ENCODE data around the gene RIBC2. TPM values are rescaled to one million over a fixed set of nuclear protein-coding genes. Genes with fewer than 3 reads are reported as not detected.

Gene RIBC2
- polyA plus RNA-seq, 2 of the 4 experiments (the other 2 are of a cell fraction), result 3.0 to 3.8 TPM

GRCh38 chr22:45477366-45478107 is 64.0 kb downstream of the RIBC2 start:
- 89% methylated on average over 5 of the region's 7 CpGs for whole genome bisulfite sequencing (ENCODE audit: missing lambda C conversion rate)
- Histone ChIP-seq H3K4me2 (0 out of 3 replicates have a peak overlapping the region, but pooled peaks have one; percentile 36), H3K4me3 (no peak overlapping the region), H3K27ac (peak overlapping the region; percentile 36 to 67; a peak in 4 of 6 replicates), H3K9me3 (no peaks in the 10 kb centered on the region), H3K4me1 (peaks cover 19% of the 10 kb centered on the region)
- FAIRE-seq, result no peak
- POLR2A ChIA-PET, result no interaction called here
- no peak for DNase-seq (ENCODE audit: low read depth in 1 of 2, low spot score in 1 of 2)
- peak in 1 of 2 experiments; percentile 24; a peak in 1 of 6 replicates for ATAC-seq
- TF ChIP-seq POLR2AphosphoS2 (conservative IDR thresholded peaks at IDR 0.05; ENCODE audit: low read length), result no peak
- no peak for TF ChIP-seq HES2 (IDR thresholded peaks at IDR 0.05)
- TF ChIP-seq RCOR1 (IDR thresholded peaks at IDR 0.05; ENCODE audit: low read depth, low read length), result no peak
- TF ChIP-seq EHMT2 (IDR thresholded peaks at IDR 0.05; ENCODE audit: low read depth), result no peak
- no peak for TF ChIP-seq JUNB (IDR thresholded peaks at IDR 0.05)
- no peak for TF ChIP-seq SREBF2 (IDR thresholded peaks at IDR 0.05)
- TF ChIP-seq GATA3 (IDR thresholded peaks at IDR 0.05; ENCODE audit: borderline replicate concordance), result no peak
- no peak for TF ChIP-seq JUN (IDR thresholded peaks at IDR 0.05)
- no peak for TF ChIP-seq FOSB (CRISPR knock-in tag; IDR thresholded peaks at IDR 0.05)
- TF ChIP-seq CHD2 (IDR thresholded peaks at IDR 0.05; ENCODE audit: low read length, partially characterized antibody), result no peak
- CTCF ChIA-PET, result interaction anchor here (1.3 kb wide), 1 partner anchor 10 kb away, joined by 6 read pairs; no protein-coding TSS in a partner anchor

- no peak for FAIRE-seq
These were observed 64.7 kb downstream of the RIBC2 start for GRCh38 chr22:45478108-45478771.

GRCh38 chr22:45480717-45481116 is 67.2 kb downstream of the RIBC2 start:
- 57% methylated on average over 3 of the region's 3 CpGs for WGBS (ENCODE audit: missing lambda C conversion rate)
- no peak for DNase-seq (ENCODE audit: low read depth in 1 of 2, low spot score in 1 of 2)
- no peak for FAIRE-seq

More at GRCh38 chr22:45478108-45478771, 64.7 kb downstream of the RIBC2 start:
- Histone ChIP-seq H3K4me2 (peak overlapping the region; percentile 36), H3K4me1 (peaks cover 19% of the 10 kb centered on the region), H3K27ac (peak overlapping the region; percentile 36 to 70; a peak in 5 of 6 replicates), H3K9me3 (no peaks in the 10 kb centered on the region), H3K4me3 (no peak overlapping the region)
- DNase-seq (ENCODE audit: low read depth in 1 of 2, low spot score in 1 of 2) (peak; percentile 55 to 84), ATAC-seq (peak; percentile 78 to 92; a peak in 5 of 6 replicates)
- 29% methylated on average over 11 of the region's 11 CpGs for WGBS (ENCODE audit: missing lambda C conversion rate)
- POLR2A ChIA-PET, result no interaction called here
- CTCF ChIA-PET, result no interaction called here
- TF ChIP-seq CEBPB (IDR thresholded peaks at IDR 0.05) (peak in 1 of 2 experiments; percentile 60; a peak in 1 of 4 replicates), TP53 (CRISPR knock-in tag; IDR thresholded peaks at IDR 0.05) (no peak), FOSL2 (IDR thresholded peaks at IDR 0.05) (no peak), FOSL2 (CRISPR knock-in tag; IDR thresholded peaks at IDR 0.05) (peak; percentile 54), MAX (IDR thresholded peaks at IDR 0.05) (peak; percentile 32; the same call in 1 of the 2 replicates)

More at GRCh38 chr22:45480717-45481116, 67.2 kb downstream of the RIBC2 start:
- ChIA-PET POLR2A (no interaction called here), CTCF (no interaction called here)
- Histone ChIP-seq H3K4me2 (no peak overlapping the region), H3K4me3 (no peak overlapping the region), H3K4me1 (peaks cover 19% of the 10 kb centered on the region), H3K27ac (no peak overlapping the region), H3K9me3 (no peaks in the 10 kb centered on the region)
- ATAC-seq, result no peak
- TF ChIP-seq HES2 (IDR thresholded peaks at IDR 0.05) (no peak), ZFP36 (IDR thresholded peaks at IDR 0.05; ENCODE audit: borderline replicate concordance, partially characterized antibody) (no peak), CHD2 (IDR thresholded peaks at IDR 0.05; ENCODE audit: low read length, partially characterized antibody) (no peak), JUNB (IDR thresholded peaks at IDR 0.05) (no peak), PBX3 (IDR thresholded peaks at IDR 0.05) (no peak), ZNF302 (CRISPR knock-in tag; IDR thresholded peaks at IDR 0.05) (no peak), KDM5A (IDR thresholded peaks at IDR 0.05) (no peak), ESRRA (IDR thresholded peaks at IDR 0.05; ENCODE audit: borderline replicate concordance, low read length) (no peak), RFX5 (IDR thresholded peaks at IDR 0.05) (no peak), HEYL (CRISPR knock-in tag; IDR thresholded peaks at IDR 0.05) (no peak), EP300 (IDR thresholded peaks at IDR 0.05) (no peak), HOXB13 (CRISPR knock-in tag; IDR thresholded peaks at IDR 0.05; ENCODE audit: low read depth) (no peak), CBX2 (IDR thresholded peaks at IDR 0.05; ENCODE audit: borderline replicate concordance, low read depth) (no peak)
